Calu3 (cell line): ENCODE measurements around the gene CYBRD1. TPM values are rescaled to one million over a fixed set of nuclear protein-coding genes. Genes with fewer than 3 reads are reported as not detected.

Experiments used
- BruUV-seq: library from RNA; stranded (reverse); fragments of 400-500 nt; replicated peaks from 2 replicates; lab custom pipeline; 2021; lab: Mats Ljungman, UMichigan
- CTCF ChIA-PET: fragments of 300-600 bp; sonication (Branson Sonifier 250); formaldehyde crosslinking; loops from one replicate; lab custom pipeline; 2022; ENCODE audit warnings: antibody characterized with exemption; lab: Charles Lee
- DNase-seq: peaks from one replicate; pipeline ENCODE4 v3.0.0; 2022
- H3K27ac Mint-ChIP-seq: one replicate; pipeline ENCODE4 v1.8.0; 2022; ENCODE audit warnings: mixed read lengths; ENCODE audit not compliant: unreplicated experiment
- H3K27me3 Mint-ChIP-seq: one replicate; pipeline ENCODE4 v1.8.0; 2022; ENCODE audit warnings: mixed read lengths; ENCODE audit not compliant: unreplicated experiment
- H3K36me3 Mint-ChIP-seq: one replicate; pipeline ENCODE4 v1.8.0; 2022; ENCODE audit warnings: mild to moderate bottlenecking, moderate library complexity, mixed read lengths; ENCODE audit not compliant: insufficient read depth, unreplicated experiment
- H3K4me1 Mint-ChIP-seq: one replicate; pipeline ENCODE4 v1.8.0; 2022; ENCODE audit warnings: mild to moderate bottlenecking, low read depth, mixed read lengths; ENCODE audit not compliant: unreplicated experiment
- H3K4me3 Mint-ChIP-seq: one replicate; pipeline ENCODE4 v1.8.0; 2022; ENCODE audit warnings: mild to moderate bottlenecking, low read depth, moderate library complexity, mixed read lengths; ENCODE audit not compliant: unreplicated experiment
- H3K9me3 Mint-ChIP-seq: one replicate; pipeline ENCODE4 v1.8.0; 2022; ENCODE audit warnings: low read depth, mixed read lengths; ENCODE audit not compliant: unreplicated experiment
- intact Hi-C: fragments of 100-400 bp; cut with micrococcal nuclease; formaldehyde crosslinking; loops from one replicate; pipeline ENCODE4 v1.10.0; 2022; ENCODE audit not compliant: unreplicated experiment
- total RNA-seq: library from RNA; stranded (reverse); gene quantifications from 2 replicates; pipeline ENCODE4 v1.2.3, GENCODE V29; 2022
- TF ChIP-seq, protein P1 (sequence below): fragments of 200-600 bp; IDR thresholded peaks from one replicate; pipeline ENCODE4 v1.8.0; 2022; ENCODE audit warnings: antibody characterized with exemption; ENCODE audit not compliant: unreplicated experiment

The CYBRD1 gene
- total RNA-seq, 1 experiment from 2014 or later, result 2.6 TPM

GRCh38 chr2:171595896-171596295 lies 73.6 kb downstream of the CYBRD1 start:
- Mint-ChIP-seq H3K4me1 (no peaks in the 10 kb centered on the region), H3K36me3 (no peaks in the 10 kb centered on the region), H3K9me3 (no peaks in the 10 kb centered on the region), H3K27me3 (peaks cover 36% of the 10 kb centered on the region), H3K27ac (no peak overlapping the region), H3K4me3 (no peak overlapping the region)
- BruUV-seq, result no TSS peak
- DNase-seq, result no peak
- TF ChIP-seq, protein P1, sequence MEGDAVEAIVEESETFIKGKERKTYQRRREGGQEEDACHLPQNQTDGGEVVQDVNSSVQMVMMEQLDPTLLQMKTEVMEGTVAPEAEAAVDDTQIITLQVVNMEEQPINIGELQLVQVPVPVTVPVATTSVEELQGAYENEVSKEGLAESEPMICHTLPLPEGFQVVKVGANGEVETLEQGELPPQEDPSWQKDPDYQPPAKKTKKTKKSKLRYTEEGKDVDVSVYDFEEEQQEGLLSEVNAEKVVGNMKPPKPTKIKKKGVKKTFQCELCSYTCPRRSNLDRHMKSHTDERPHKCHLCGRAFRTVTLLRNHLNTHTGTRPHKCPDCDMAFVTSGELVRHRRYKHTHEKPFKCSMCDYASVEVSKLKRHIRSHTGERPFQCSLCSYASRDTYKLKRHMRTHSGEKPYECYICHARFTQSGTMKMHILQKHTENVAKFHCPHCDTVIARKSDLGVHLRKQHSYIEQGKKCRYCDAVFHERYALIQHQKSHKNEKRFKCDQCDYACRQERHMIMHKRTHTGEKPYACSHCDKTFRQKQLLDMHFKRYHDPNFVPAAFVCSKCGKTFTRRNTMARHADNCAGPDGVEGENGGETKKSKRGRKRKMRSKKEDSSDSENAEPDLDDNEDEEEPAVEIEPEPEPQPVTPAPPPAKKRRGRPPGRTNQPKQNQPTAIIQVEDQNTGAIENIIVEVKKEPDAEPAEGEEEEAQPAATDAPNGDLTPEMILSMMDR, result no peak
- CTCF ChIA-PET, result no interaction called here
- intact Hi-C loops, result loop anchor here (10.0 kb wide), 1 partner anchor 529 kb away; no protein-coding TSS in a partner anchor

DNA sequence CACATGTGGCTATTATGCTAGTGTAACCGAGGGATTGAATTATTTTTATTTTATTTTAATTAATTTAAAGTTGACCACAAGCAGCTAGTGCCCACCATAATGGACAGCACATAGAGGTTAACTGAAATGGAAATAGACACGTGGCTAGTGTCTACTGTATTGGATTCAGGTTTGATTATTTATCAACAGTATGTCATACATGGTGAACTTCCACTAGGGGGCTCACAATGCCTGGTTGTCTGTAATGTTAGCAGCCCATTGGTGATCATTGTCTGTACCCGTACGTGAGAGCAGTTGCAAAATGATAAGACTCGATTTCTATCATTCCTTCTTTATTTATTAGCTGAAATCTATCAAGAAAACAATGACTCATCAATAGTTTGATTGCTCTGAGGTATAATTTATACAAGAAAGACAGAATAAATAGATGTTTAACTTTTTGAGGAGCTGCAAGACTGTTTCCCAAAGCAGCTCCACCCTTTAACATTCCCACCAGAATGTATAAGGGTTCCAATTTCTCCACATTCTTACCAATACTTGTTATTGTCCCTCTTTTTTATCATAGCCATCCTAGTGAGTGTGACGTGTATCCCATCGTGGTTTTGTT lies 76.5 kb downstream of the CYBRD1 start:
- CTCF ChIA-PET, result no interaction called here
- intact Hi-C loops, result loop anchor here (10.0 kb wide), 1 partner anchor 526 kb away; no protein-coding TSS in a partner anchor
- TF ChIP-seq, protein P1, result peak; percentile 69
- DNase-seq, result peak; percentile 58
- Mint-ChIP-seq H3K9me3 (no peaks in the 10 kb centered on the region), H3K4me3 (no peak overlapping the region), H3K27ac (no peak overlapping the region), H3K36me3 (no peaks in the 10 kb centered on the region), H3K4me1 (no peaks in the 10 kb centered on the region), H3K27me3 (peaks cover 44% of the 10 kb centered on the region)
- no TSS peak for BruUV-seq

GRCh38 chr2:171600126-171600525 lies 77.9 kb downstream of the CYBRD1 start:
- H3K4me3 Mint-ChIP-seq, result no peak overlapping the region
- no peaks in the 10 kb centered on the region for H3K9me3 Mint-ChIP-seq
- CTCF ChIA-PET, result no interaction called here
- intact Hi-C loops, result no loop called here
- H3K27ac Mint-ChIP-seq, result no peak overlapping the region
- H3K4me1 Mint-ChIP-seq, result no peaks in the 10 kb centered on the region
- BruUV-seq, result no TSS peak
- TF ChIP-seq, protein P1, result no peak
- H3K36me3 Mint-ChIP-seq, result no peaks in the 10 kb centered on the region
- no peak for DNase-seq
- peaks cover 47% of the 10 kb centered on the region for H3K27me3 Mint-ChIP-seq

GRCh38 chr2:171602352-171602751 lies 80.1 kb downstream of the CYBRD1 start:
- no peak overlapping the region for H3K27ac Mint-ChIP-seq
- TF ChIP-seq, protein P1, result no peak
- H3K27me3 Mint-ChIP-seq, result peaks cover 59% of the 10 kb centered on the region
- BruUV-seq, result no TSS peak
- CTCF ChIA-PET, result interaction anchor here (0.9 kb wide), 1 partner anchor 102 kb away, joined by 3 read pairs; no protein-coding TSS in a partner anchor
- no peak for DNase-seq
- intact Hi-C loops, result no loop called here
- H3K36me3 Mint-ChIP-seq, result no peaks in the 10 kb centered on the region
- no peak overlapping the region for H3K4me3 Mint-ChIP-seq
- H3K4me1 Mint-ChIP-seq, result no peaks in the 10 kb centered on the region
- H3K9me3 Mint-ChIP-seq, result no peaks in the 10 kb centered on the region

Other genes with a start within 250 kb of the CYBRD1 start
- 21.6 and 22.4 TPM in 2 replicates for gene METTL8, start 88.5 kb upstream of the CYBRD1 start, total RNA-seq
- 11.9 and 13.1 TPM in 2 replicates for gene DCAF17, start 88.2 kb upstream of the CYBRD1 start, total RNA-seq
- 66.1 and 67.1 TPM in 2 replicates for gene DYNC1I2, start 165.0 kb downstream of the CYBRD1 start, total RNA-seq